KOPT-K1 (cell line): Measurements from ENCODE around the gene IFNLR1.

Experiments
- H3K27ac ChIP-seq: fragments of 200-600 bp; sonication (generic); 2 replicates; pipeline ENCODE4 v1.5.1; 2016; ENCODE audit warnings: antibody characterized with exemption, mild to moderate bottlenecking, low read depth, low read length; ENCODE audit not compliant: poor library complexity, severe bottlenecking
- H3K36me3 ChIP-seq: fragments of 200-600 bp; sonication (generic); 2 replicates; pipeline ENCODE4 v1.5.1; 2017; ENCODE audit warnings: antibody characterized with exemption, mild to moderate bottlenecking, low read length, moderate library complexity; ENCODE audit not compliant: insufficient read depth
- H3K9me3 ChIP-seq: fragments of 200-600 bp; sonication (generic); 2 replicates; pipeline ENCODE4 v1.5.1; 2017; ENCODE audit warnings: antibody characterized with exemption, low read length, mild to moderate bottlenecking; ENCODE audit not compliant: insufficient read depth, poor library complexity, severe bottlenecking

IFNLR1 gene

GRCh38 chr1:24105368-24106160, 81.5 kb downstream of the IFNLR1 start:
- H3K27ac ChIP-seq: no peak overlapping the region
- no peaks in the 10 kb centered on the region for H3K36me3 ChIP-seq
- no peaks in the 10 kb centered on the region for H3K9me3 ChIP-seq

GRCh38 chr1:24104854-24105253, 82.2 kb downstream of the IFNLR1 start:
- H3K27ac ChIP-seq: no peak overlapping the region

More at GRCh38 chr1:24104854-24105253, 82.2 kb downstream of the IFNLR1 start:
- Histone ChIP-seq H3K9me3 (no peaks in the 10 kb centered on the region), H3K36me3 (no peaks in the 10 kb centered on the region)
